Left ventricle myocardium inferior (tissue), 1 donor: ENCODE data around the gene MITF. TPM values are rescaled to one million over a fixed set of nuclear protein-coding genes. Genes with fewer than 3 reads are reported as not detected.

ENCODE experiments used
- DNase-seq: peaks from one replicate; pipeline ENCODE4 v3.0.0-alpha.2; 2020
- H3K27ac ChIP-seq: fragments of 200-600 bp; replicated peaks from 2 replicates; pipeline ENCODE4 v1.8.0; 2021
- H3K27me3 ChIP-seq: fragments of 200-600 bp; 2 replicates; pipeline ENCODE4 v1.8.0; 2021; ENCODE audit warnings: low read depth
- H3K36me3 ChIP-seq: fragments of 200-600 bp; 2 replicates; pipeline ENCODE4 v1.8.0; 2021
- H3K4me1 ChIP-seq: fragments of 200-600 bp; 2 replicates; pipeline ENCODE4 v1.8.0; 2021
- H3K4me3 ChIP-seq: fragments of 200-600 bp; 2 replicates; pipeline ENCODE4 v1.8.0; 2021; ENCODE audit warnings: mild to moderate bottlenecking, moderate library complexity
- H3K9me3 ChIP-seq: fragments of 200-600 bp; replicated peaks from 2 replicates; pipeline ENCODE4 v1.8.0; 2021
- intact Hi-C: fragments of 100-400 bp; cut with micrococcal nuclease; formaldehyde crosslinking; loops from one replicate; pipeline ENCODE4 v1.11.0; 2022
- total RNA-seq: library from RNA; stranded (reverse); fragmentation: NEBNext Ultra II Directional; extraction: Animal tissue kit (Norgen Biotek cat#: 25700); gene quantifications from one replicate; pipeline ENCODE4 v1.2.1, GENCODE V29; 2021
- TF ChIP-seq, protein P1 (sequence below): fragments of 200-600 bp; IDR thresholded peaks from 2 replicates; pipeline ENCODE4 v1.8.0; 2021; ENCODE audit warnings: antibody characterized with exemption, mild to moderate bottlenecking, borderline replicate concordance
- donor health status: DM: no; HTN: yes; CAD: no; lungs with severe emphysema.

MITF gene
- total RNA-seq, 1 donor from 2014 or later = 81.9 TPM

DNA sequence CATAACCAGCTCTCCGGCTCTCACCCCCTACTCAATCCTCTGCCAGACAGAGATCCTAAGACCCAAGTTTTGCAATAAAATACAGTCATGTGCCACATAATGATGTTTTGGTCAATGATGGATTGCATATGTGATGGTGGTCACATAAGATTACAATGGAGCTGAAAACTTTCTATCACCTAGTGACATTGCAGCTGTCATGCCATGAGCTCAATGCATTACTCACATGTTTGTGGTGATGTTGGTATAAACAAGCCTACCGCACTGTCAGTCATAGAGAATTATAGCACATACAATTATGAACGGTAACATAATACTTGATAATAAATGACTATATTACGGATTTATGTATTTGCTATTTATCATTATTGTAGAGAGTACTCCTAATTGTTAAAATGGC is 233.4 kb downstream of the MITF start:
- intact Hi-C loops = no loop called here
- H3K4me1 ChIP-seq = peaks cover 14% of the 10 kb centered on the region
- peaks cover 6% of the 10 kb centered on the region for H3K9me3 ChIP-seq
- no peak overlapping the region for H3K4me3 ChIP-seq
- TF ChIP-seq, protein P1, sequence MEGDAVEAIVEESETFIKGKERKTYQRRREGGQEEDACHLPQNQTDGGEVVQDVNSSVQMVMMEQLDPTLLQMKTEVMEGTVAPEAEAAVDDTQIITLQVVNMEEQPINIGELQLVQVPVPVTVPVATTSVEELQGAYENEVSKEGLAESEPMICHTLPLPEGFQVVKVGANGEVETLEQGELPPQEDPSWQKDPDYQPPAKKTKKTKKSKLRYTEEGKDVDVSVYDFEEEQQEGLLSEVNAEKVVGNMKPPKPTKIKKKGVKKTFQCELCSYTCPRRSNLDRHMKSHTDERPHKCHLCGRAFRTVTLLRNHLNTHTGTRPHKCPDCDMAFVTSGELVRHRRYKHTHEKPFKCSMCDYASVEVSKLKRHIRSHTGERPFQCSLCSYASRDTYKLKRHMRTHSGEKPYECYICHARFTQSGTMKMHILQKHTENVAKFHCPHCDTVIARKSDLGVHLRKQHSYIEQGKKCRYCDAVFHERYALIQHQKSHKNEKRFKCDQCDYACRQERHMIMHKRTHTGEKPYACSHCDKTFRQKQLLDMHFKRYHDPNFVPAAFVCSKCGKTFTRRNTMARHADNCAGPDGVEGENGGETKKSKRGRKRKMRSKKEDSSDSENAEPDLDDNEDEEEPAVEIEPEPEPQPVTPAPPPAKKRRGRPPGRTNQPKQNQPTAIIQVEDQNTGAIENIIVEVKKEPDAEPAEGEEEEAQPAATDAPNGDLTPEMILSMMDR = no peak
- H3K27me3 ChIP-seq = no peaks in the 10 kb centered on the region
- no peak overlapping the region for H3K27ac ChIP-seq
- no peak for DNase-seq
- no peaks in the 10 kb centered on the region for H3K36me3 ChIP-seq

DNA sequence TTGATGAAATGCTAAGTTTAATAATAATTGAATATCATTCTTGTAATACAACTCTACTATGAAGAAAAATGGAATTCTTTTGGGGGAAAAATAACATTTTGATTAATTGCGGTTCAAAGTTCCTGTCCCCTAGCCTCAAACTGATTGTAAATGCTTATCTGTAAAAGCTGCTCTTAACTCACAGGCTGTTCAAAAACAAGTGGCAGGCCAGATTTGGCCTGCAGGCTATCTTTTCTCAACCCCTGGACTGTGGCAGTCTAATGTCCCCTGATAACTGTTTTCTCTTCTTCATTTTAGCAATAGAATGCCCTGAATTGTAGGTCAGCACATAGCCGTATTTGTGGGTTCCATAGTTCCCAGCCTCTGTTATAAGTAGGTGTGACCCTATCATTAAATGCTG is 236.8 kb downstream of the MITF start:
- Histone ChIP-seq H3K27me3 (no peaks in the 10 kb centered on the region), H3K27ac (no peak overlapping the region), H3K36me3 (no peaks in the 10 kb centered on the region), H3K4me3 (no peak overlapping the region), H3K4me1 (peaks cover 14% of the 10 kb centered on the region), H3K9me3 (peaks cover 26% of the 10 kb centered on the region)
- intact Hi-C loops = no loop called here
- TF ChIP-seq, protein P1 = no peak
- no peak for DNase-seq

DNA sequence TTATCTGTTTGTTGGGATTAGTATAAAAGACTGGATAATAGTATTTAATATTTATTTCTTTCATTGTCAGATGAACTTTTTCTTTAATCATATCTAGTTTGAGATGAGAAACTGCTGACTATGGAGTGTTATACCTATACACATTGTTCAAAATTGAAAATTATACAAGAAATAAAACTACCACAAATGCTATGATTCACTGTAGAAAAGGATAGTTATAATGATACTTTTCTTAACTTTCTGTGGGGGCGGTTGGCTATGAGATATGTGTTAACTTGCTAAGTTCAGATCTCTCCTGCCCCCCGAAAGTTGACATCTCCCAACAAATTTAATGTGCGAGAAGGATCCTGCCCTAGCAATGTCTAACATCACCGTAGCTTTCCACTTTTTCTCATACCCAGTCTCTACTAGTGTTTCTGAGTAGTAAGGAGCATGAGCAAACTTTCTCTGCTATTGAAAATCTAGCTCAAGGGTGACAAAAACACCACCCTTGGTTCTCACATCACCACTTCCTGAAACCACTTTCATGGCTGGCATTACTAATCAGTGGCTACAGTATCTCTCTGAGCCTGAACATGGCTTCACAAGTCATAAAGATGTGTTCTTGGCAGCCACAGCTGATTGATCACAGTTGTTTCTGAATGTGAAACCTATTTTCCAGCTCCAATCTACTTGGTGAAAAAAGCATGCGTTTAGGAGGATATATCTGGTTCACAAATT is 244.4 kb downstream of the MITF start:
- DNase-seq = no peak
- intact Hi-C loops = no loop called here

DNA sequence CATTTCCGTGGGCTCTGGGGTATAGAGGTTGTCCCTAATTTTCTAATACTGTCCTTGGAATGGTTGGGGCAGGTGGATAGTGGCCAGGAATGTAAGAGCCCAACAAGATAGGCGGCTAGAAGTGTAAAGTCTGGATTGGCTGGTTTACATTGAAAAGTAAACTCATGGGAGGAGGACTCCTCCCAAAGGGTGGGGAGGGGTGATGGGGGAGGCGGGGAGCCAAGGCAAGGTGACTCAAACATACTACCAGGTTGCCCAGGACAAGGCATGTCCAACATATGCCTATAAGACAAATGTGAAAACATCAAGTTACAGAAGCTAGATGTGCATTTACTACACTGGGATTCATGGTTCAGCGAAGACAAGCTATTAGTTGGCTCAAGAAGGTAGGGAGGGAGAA is 246.0 kb downstream of the MITF start:
- H3K36me3 ChIP-seq = no peaks in the 10 kb centered on the region
- TF ChIP-seq, protein P1 = no peak
- no peaks in the 10 kb centered on the region for H3K9me3 ChIP-seq
- no peak overlapping the region for H3K27ac ChIP-seq
- H3K4me1 ChIP-seq = no peaks in the 10 kb centered on the region
- intact Hi-C loops = no loop called here
- DNase-seq = no peak
- H3K4me3 ChIP-seq = no peak overlapping the region
- H3K27me3 ChIP-seq = no peaks in the 10 kb centered on the region

More for the DNA sequence above, 244.4 kb downstream of the MITF start:
- TF ChIP-seq, protein P1 = no peak
- no peaks in the 10 kb centered on the region for H3K4me1 ChIP-seq
- H3K36me3 ChIP-seq = no peaks in the 10 kb centered on the region
- no peak overlapping the region for H3K4me3 ChIP-seq
- H3K27me3 ChIP-seq = no peaks in the 10 kb centered on the region
- H3K27ac ChIP-seq = no peak overlapping the region
- H3K9me3 ChIP-seq = peaks cover 10% of the 10 kb centered on the region

DNA sequence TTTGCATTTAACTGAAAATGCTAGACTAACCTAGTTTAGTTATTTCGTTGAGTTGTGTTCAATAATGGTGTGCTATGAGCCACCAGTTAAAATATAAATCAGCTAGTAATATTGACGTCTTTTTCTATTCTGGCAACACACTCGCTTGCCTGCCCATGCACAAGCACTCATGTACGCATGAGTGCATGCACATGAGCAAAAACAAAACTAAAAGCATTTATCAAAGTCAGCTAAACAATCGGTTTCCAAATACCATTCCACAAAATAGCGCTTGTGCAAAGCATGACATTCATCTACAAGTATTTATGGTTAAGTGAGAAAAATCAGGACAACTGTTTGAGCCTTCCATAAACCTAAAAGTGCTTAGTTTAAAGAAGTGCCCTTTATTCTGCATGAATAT is 247.2 kb downstream of the MITF start:
- no peaks in the 10 kb centered on the region for H3K4me1 ChIP-seq
- H3K27ac ChIP-seq = no peak overlapping the region
- DNase-seq = no peak
- H3K27me3 ChIP-seq = no peaks in the 10 kb centered on the region
- intact Hi-C loops = no loop called here
- no peak overlapping the region for H3K4me3 ChIP-seq
- no peaks in the 10 kb centered on the region for H3K36me3 ChIP-seq
- H3K9me3 ChIP-seq = no peaks in the 10 kb centered on the region
- TF ChIP-seq, protein P1 = no peak
